ENCODE measurements around the gene GP1BA.

Gene GP1BA

DNA sequence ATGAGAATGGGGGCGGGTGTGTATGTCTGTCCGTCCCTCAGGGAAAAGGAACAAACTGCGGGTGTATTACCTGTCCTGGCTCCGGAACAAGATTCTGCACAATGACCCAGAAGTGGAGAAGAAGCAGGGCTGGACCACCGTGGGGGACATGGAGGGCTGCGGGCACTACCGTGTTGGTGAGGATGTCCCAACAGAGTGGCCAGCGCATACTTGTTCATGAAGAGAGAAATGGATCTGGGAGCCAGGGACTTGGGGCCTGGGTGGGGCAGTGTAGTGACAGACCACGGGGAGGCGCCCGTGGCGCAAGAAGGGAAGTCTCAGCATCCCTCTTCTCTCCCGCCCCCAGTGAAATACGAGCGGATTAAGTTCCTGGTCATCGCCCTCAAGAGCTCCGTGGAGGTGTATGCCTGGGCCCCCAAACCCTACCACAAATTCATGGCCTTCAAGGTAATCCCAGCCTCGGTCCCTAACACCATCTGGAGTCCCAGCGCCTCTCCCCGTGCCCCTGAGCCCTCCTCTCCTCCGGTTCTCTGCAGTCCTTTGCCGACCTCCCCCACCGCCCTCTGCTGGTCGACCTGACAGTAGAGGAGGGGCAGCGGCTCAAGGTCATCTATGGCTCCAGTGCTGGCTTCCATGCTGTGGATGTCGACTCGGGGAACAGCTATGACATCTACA lies 36.3 kb upstream of the GP1BA start:
- H3K27ac ChIP-seq (ENCODE audit: low read depth, low read length, poor library complexity, severe bottlenecking), result no peak overlapping the region
- no peak for TF ChIP-seq EZH2 (IDR thresholded peaks at IDR 0.05; ENCODE audit: borderline replicate concordance, low read length)
- TF ChIP-seq, protein P1, sequence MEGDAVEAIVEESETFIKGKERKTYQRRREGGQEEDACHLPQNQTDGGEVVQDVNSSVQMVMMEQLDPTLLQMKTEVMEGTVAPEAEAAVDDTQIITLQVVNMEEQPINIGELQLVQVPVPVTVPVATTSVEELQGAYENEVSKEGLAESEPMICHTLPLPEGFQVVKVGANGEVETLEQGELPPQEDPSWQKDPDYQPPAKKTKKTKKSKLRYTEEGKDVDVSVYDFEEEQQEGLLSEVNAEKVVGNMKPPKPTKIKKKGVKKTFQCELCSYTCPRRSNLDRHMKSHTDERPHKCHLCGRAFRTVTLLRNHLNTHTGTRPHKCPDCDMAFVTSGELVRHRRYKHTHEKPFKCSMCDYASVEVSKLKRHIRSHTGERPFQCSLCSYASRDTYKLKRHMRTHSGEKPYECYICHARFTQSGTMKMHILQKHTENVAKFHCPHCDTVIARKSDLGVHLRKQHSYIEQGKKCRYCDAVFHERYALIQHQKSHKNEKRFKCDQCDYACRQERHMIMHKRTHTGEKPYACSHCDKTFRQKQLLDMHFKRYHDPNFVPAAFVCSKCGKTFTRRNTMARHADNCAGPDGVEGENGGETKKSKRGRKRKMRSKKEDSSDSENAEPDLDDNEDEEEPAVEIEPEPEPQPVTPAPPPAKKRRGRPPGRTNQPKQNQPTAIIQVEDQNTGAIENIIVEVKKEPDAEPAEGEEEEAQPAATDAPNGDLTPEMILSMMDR (IDR thresholded peaks at IDR 0.05; ENCODE audit: low read length), result peak; percentile 13; the same call in 1 of the 2 replicates
- H3K4me2 ChIP-seq (ENCODE audit: low read length), result no peak overlapping the region
- peaks cover 16% of the 10 kb centered on the region for H3K4me1 ChIP-seq (ENCODE audit: insufficient read depth, low read length, severe bottlenecking)
- H3K27me3 ChIP-seq (ENCODE audit: insufficient read depth, low read length), result no peaks in the 10 kb centered on the region
- no peaks in the 10 kb centered on the region for H3K9me3 ChIP-seq (ENCODE audit: low read length)
- H4K20me1 ChIP-seq (ENCODE audit: insufficient read depth, low read length), result no peaks in the 10 kb centered on the region
- H2AFZ ChIP-seq (ENCODE audit: low read length), result no peak overlapping the region
- H3K4me3 ChIP-seq (ENCODE audit: low read depth, low read length, poor library complexity, severe bottlenecking), result no peak overlapping the region
- H3K9me2 ChIP-seq (ENCODE audit: low read depth, low read length), result no peaks in the 10 kb centered on the region
- H3K36me3 ChIP-seq (ENCODE audit: insufficient read depth, low read length), result peaks cover 48% of the 10 kb centered on the region
- no peak overlapping the region for H3K9ac ChIP-seq (ENCODE audit: low read length)
- H3F3A ChIP-seq (ENCODE audit: insufficient read depth, low read length), result no peaks in the 10 kb centered on the region
- no peaks in the 10 kb centered on the region for H3K79me2 ChIP-seq (ENCODE audit: insufficient read depth, low read length)

DNA sequence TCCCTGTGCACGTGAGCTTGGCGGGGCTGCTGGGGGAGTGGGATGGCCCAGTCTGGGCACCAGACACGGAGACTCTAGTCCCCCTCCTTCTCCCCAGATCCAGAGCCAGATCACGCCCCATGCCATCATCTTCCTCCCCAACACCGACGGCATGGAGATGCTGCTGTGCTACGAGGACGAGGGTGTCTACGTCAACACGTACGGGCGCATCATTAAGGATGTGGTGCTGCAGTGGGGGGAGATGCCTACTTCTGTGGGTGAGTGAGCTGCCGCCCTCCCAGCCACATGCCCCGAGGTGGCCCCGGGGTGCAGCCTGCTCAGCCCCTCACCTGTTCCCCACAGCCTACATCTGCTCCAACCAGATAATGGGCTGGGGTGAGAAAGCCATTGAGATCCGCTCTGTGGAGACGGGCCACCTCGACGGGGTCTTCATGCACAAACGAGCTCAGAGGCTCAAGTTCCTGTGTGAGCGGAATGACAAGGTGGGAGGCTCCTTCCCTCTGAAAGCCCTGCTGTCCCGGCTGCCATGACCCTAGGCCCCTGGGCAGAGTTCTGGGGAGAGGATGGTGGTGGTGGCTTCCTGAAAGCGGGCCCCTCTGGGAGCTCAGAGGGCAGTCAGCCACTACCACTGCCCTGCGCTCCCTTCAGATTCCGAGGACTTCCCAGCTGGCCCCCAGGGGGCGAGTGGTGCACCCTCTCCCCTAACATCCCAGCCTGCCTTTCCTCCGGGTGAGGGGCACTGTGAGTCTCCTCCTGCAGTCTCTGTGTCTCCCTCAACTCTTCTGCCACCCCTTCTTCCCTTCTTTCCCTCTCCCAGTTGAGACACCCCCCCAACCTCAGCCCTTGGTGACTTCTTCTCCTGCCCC lies 35.5 kb upstream of the GP1BA start:
- no peaks in the 10 kb centered on the region for H3F3A ChIP-seq (ENCODE audit: insufficient read depth, low read length)
- H3K27ac ChIP-seq (ENCODE audit: low read depth, low read length, poor library complexity, severe bottlenecking), result no peak overlapping the region
- no peaks in the 10 kb centered on the region for H3K9me3 ChIP-seq (ENCODE audit: low read length)
- no peaks in the 10 kb centered on the region for H3K27me3 ChIP-seq (ENCODE audit: insufficient read depth, low read length)
- H4K20me1 ChIP-seq (ENCODE audit: insufficient read depth, low read length), result no peaks in the 10 kb centered on the region
- H3K4me1 ChIP-seq (ENCODE audit: insufficient read depth, low read length, severe bottlenecking), result peaks cover 23% of the 10 kb centered on the region
- no peaks in the 10 kb centered on the region for H3K79me2 ChIP-seq (ENCODE audit: insufficient read depth, low read length)
- no peak overlapping the region for H3K4me3 ChIP-seq (ENCODE audit: low read depth, low read length, poor library complexity, severe bottlenecking)
- TF ChIP-seq, protein P1 (IDR thresholded peaks at IDR 0.05; ENCODE audit: low read length), result no peak
- no peak for TF ChIP-seq EZH2 (IDR thresholded peaks at IDR 0.05; ENCODE audit: borderline replicate concordance, low read length)
- H3K36me3 ChIP-seq (ENCODE audit: insufficient read depth, low read length), result peaks cover 40% of the 10 kb centered on the region
- no peak overlapping the region for H3K9ac ChIP-seq (ENCODE audit: low read length)
- no peak overlapping the region for H2AFZ ChIP-seq (ENCODE audit: low read length)
- H3K4me2 ChIP-seq (ENCODE audit: low read length), result no peak overlapping the region
- no peaks in the 10 kb centered on the region for H3K9me2 ChIP-seq (ENCODE audit: low read depth, low read length)

DNA sequence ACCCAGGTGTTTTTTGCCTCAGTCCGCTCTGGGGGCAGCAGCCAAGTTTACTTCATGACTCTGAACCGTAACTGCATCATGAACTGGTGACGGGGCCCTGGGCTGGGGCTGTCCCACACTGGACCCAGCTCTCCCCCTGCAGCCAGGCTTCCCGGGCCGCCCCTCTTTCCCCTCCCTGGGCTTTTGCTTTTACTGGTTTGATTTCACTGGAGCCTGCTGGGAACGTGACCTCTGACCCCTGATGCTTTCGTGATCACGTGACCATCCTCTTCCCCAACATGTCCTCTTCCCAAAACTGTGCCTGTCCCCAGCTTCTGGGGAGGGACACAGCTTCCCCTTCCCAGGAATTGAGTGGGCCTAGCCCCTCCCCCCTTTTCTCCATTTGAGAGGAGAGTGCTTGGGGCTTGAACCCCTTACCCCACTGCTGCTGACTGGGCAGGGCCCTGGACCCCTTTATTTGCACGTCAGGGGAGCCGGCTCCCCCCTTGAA lies 34.8 kb upstream of the GP1BA start:
- no peak overlapping the region for H3K27ac ChIP-seq (ENCODE audit: low read depth, low read length, poor library complexity, severe bottlenecking)
- H3K27me3 ChIP-seq (ENCODE audit: insufficient read depth, low read length), result no peaks in the 10 kb centered on the region
- no peak overlapping the region for H3K4me3 ChIP-seq (ENCODE audit: low read depth, low read length, poor library complexity, severe bottlenecking)
- peaks cover 23% of the 10 kb centered on the region for H3K4me1 ChIP-seq (ENCODE audit: insufficient read depth, low read length, severe bottlenecking)
- no peaks in the 10 kb centered on the region for H3F3A ChIP-seq (ENCODE audit: insufficient read depth, low read length)
- H4K20me1 ChIP-seq (ENCODE audit: insufficient read depth, low read length), result no peaks in the 10 kb centered on the region
- H3K4me2 ChIP-seq (ENCODE audit: low read length), result no peak overlapping the region
- H3K36me3 ChIP-seq (ENCODE audit: insufficient read depth, low read length), result peaks cover 35% of the 10 kb centered on the region
- no peaks in the 10 kb centered on the region for H3K79me2 ChIP-seq (ENCODE audit: insufficient read depth, low read length)
- no peak overlapping the region for H3K9ac ChIP-seq (ENCODE audit: low read length)
- H3K9me3 ChIP-seq (ENCODE audit: low read length), result no peaks in the 10 kb centered on the region
- H2AFZ ChIP-seq (ENCODE audit: low read length), result no peak overlapping the region
- H3K9me2 ChIP-seq (ENCODE audit: low read depth, low read length), result no peaks in the 10 kb centered on the region
- TF ChIP-seq, protein P1 (IDR thresholded peaks at IDR 0.05; ENCODE audit: low read length), result no peak
- TF ChIP-seq EZH2 (IDR thresholded peaks at IDR 0.05; ENCODE audit: borderline replicate concordance, low read length), result no peak

Data from OCI-LY1 (cell line).